ENCODE results near the gene GFM2. TPM values are rescaled to one million over a fixed set of nuclear protein-coding genes. Genes with fewer than 3 reads are reported as not detected.

Gene GFM2
- total and polyA plus RNA-seq, 2 experiments from 2014 or later = 28.5 to 50.1 TPM

- no peak for TF ChIP-seq ETS1 (IDR thresholded peaks at IDR 0.05)
- TF ChIP-seq EZH2phosphoT487 (IDR thresholded peaks at IDR 0.05; ENCODE audit: unreplicated experiment) = no peak
- TF ChIP-seq ZNF114 (CRISPR knock-in tag; IDR thresholded peaks at IDR 0.05) = no peak
- no peak for TF ChIP-seq STAT1 (IDR thresholded peaks at IDR 0.05; ENCODE audit: unreplicated experiment)
- no peak for TF ChIP-seq REST (IDR thresholded peaks at IDR 0.05; ENCODE audit: unreplicated experiment)
These were observed 30.2 kb downstream of the GFM2 start (continued) for GRCh38 chr5:74736759-74737158.

DNA sequence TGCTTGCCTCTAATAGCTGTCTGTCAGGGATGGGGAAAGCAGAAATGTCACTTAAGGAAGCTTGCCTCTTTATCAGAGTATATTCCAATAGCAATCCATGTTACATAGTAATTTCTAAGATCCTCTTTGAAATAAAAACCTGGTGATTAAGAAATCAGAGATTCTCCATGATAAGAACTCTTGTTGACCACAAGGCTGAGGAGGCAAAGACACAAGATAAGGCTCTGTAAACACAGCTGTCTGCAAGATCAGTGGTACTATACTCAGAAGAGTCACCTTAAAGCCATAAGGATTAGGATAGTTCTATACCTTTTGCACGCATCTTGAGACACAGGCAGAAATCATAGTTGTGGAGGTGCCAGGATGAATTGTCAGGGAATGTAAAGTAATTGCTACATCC is 41.6 kb downstream of the GFM2 start:
- H3K4me1 ChIP-seq (ENCODE audit: insufficient read depth) = no peaks in the 10 kb centered on the region
- DNase-seq (ENCODE audit: low spot score) (no peak), ATAC-seq (no peak)
- Mint-ChIP-seq H3K36me3 (ENCODE audit: low read depth) (peaks cover 25% of the 10 kb centered on the region; the same call in 2 of the 3 replicates), H3K9me3 (no peaks in the 10 kb centered on the region), H3K27ac (no peak overlapping the region), H3K27me3 (ENCODE audit: insufficient read depth, low read depth, poor library complexity) (no peaks in the 10 kb centered on the region), H3K4me3 (no peak overlapping the region), H3K4me1 (no peaks in the 10 kb centered on the region)
- H3K36me3 ChIP-seq (ENCODE audit: insufficient read depth) = peaks cover 16% of the 10 kb centered on the region
- no peaks in the 10 kb centered on the region for H3K9me2 ChIP-seq (ENCODE audit: insufficient read depth)
- H3F3A ChIP-seq (replicated peaks; ENCODE audit: low read depth) = no peaks in the 10 kb centered on the region
- H3K27me3 ChIP-seq (ENCODE audit: insufficient read depth) = no peaks in the 10 kb centered on the region
- no peak overlapping the region for H3K27ac ChIP-seq (ENCODE audit: low read depth)
- H3K79me2 ChIP-seq (replicated peaks; ENCODE audit: insufficient read depth) = no peaks in the 10 kb centered on the region
- no peak overlapping the region for H3K4me3 ChIP-seq
- H3K4me2 ChIP-seq = no peak overlapping the region
- H2AFZ ChIP-seq = no peak overlapping the region
- no peaks in the 10 kb centered on the region for H4K20me1 ChIP-seq (replicated peaks; ENCODE audit: insufficient read depth)
- no peak for TF ChIP-seq STAT1 (IDR thresholded peaks at IDR 0.05; ENCODE audit: unreplicated experiment)
- TF ChIP-seq, protein P1, sequence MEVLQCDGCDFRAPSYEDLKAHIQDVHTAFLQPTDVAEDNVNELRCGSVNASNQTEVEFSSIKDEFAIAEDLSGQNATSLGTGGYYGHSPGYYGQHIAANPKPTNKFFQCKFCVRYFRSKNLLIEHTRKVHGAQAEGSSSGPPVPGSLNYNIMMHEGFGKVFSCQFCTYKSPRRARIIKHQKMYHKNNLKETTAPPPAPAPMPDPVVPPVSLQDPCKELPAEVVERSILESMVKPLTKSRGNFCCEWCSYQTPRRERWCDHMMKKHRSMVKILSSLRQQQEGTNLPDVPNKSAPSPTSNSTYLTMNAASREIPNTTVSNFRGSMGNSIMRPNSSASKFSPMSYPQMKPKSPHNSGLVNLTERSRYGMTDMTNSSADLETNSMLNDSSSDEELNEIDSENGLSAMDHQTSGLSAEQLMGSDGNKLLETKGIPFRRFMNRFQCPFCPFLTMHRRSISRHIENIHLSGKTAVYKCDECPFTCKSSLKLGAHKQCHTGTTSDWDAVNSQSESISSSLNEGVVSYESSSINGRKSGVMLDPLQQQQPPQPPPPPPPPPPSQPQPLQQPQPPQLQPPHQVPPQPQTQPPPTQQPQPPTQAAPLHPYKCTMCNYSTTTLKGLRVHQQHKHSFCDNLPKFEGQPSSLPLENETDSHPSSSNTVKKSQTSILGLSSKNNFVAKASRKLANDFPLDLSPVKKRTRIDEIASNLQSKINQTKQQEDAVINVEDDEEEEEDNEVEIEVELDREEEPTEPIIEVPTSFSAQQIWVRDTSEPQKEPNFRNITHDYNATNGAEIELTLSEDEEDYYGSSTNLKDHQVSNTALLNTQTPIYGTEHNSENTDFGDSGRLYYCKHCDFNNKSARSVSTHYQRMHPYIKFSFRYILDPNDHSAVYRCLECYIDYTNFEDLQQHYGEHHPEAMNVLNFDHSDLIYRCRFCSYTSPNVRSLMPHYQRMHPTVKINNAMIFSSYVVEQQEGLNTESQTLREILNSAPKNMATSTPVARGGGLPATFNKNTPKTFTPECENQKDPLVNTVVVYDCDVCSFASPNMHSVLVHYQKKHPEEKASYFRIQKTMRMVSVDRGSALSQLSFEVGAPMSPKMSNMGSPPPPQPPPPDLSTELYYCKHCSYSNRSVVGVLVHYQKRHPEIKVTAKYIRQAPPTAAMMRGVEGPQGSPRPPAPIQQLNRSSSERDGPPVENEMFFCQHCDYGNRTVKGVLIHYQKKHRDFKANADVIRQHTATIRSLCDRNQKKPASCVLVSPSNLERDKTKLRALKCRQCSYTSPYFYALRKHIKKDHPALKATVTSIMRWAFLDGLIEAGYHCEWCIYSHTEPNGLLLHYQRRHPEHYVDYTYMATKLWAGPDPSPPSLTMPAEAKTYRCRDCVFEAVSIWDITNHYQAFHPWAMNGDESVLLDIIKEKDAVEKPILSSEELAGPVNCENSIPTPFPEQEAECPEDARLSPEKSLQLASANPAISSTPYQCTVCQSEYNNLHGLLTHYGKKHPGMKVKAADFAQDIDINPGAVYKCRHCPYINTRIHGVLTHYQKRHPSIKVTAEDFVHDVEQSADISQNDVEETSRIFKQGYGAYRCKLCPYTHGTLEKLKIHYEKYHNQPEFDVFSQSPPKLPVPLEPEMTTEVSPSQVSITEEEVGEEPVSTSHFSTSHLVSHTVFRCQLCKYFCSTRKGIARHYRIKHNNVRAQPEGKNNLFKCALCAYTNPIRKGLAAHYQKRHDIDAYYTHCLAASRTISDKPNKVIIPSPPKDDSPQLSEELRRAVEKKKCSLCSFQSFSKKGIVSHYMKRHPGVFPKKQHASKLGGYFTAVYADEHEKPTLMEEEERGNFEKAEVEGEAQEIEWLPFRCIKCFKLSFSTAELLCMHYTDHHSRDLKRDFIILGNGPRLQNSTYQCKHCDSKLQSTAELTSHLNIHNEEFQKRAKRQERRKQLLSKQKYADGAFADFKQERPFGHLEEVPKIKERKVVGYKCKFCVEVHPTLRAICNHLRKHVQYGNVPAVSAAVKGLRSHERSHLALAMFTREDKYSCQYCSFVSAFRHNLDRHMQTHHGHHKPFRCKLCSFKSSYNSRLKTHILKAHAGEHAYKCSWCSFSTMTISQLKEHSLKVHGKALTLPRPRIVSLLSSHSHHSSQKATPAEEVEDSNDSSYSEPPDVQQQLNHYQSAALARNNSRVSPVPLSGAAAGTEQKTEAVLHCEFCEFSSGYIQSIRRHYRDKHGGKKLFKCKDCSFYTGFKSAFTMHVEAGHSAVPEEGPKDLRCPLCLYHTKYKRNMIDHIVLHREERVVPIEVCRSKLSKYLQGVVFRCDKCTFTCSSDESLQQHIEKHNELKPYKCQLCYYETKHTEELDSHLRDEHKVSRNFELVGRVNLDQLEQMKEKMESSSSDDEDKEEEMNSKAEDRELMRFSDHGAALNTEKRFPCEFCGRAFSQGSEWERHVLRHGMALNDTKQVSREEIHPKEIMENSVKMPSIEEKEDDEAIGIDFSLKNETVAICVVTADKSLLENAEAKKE (CRISPR knock-in tag; IDR thresholded peaks at IDR 0.05) = no peak
- no peak for TF ChIP-seq EZH2 (IDR thresholded peaks at IDR 0.05; ENCODE audit: low read depth, unreplicated experiment)
- no peak for TF ChIP-seq NANOG (IDR thresholded peaks at IDR 0.05; ENCODE audit: borderline replicate concordance)
- no peak for TF ChIP-seq EZH2phosphoT487 (IDR thresholded peaks at IDR 0.05; ENCODE audit: unreplicated experiment)
- no peak for TF ChIP-seq ZNF114 (CRISPR knock-in tag; IDR thresholded peaks at IDR 0.05)
- no peak for TF ChIP-seq CTCF (conservative IDR thresholded peaks at IDR 0.05; ENCODE audit: low read depth in 2 of 2)
- TF ChIP-seq CREB1 (CRISPR knock-in tag; IDR thresholded peaks at IDR 0.05; ENCODE audit: low read depth) = no peak
- no peak for TF ChIP-seq JUNB (IDR thresholded peaks at IDR 0.05; ENCODE audit: unreplicated experiment)
- TF ChIP-seq ETS1 (IDR thresholded peaks at IDR 0.05) = no peak
